GM23338 (cell line): ENCODE results near the gene ADD3.

ENCODE experiments used
- EZH2 ChIP-seq: fragments of 200-600 bp; sonication (generic); IDR thresholded peaks from one replicate; pipeline ENCODE4 v1.8.0; 2017; ENCODE audit warnings: antibody characterized with exemption, mild to moderate bottlenecking, low read depth; ENCODE audit not compliant: unreplicated experiment
- JUNB ChIP-seq: IDR thresholded peaks from one replicate; pipeline ENCODE4 v1.6.1; 2016; ENCODE audit warnings: antibody characterized with exemption; ENCODE audit not compliant: unreplicated experiment
- POLR2AphosphoS5 ChIP-seq: IDR thresholded peaks from 2 replicates; pipeline ENCODE4 v1.6.1; 2016; ENCODE audit warnings: antibody characterized with exemption, low read depth
- TF ChIP-seq, protein P1 (sequence below): IDR thresholded peaks from one replicate; pipeline ENCODE4 v1.6.1; 2018; ENCODE audit warnings: antibody characterized with exemption; ENCODE audit not compliant: unreplicated experiment
- TF ChIP-seq, protein P2 (sequence below), 2 experiments: fragments of 200-600 bp in 1 of 2; sonication (generic) in 1 of 2; conservative IDR thresholded peaks; 2 replicates each; pipeline versions ENCODE4 v1.5.1 to v1.6.1; 2016 to 2017; ENCODE audit warnings: antibody characterized with exemption in 2 of 2, low read depth in 2 of 2, mild to moderate bottlenecking in 2 of 2, moderate library complexity in 1 of 2

DNA sequence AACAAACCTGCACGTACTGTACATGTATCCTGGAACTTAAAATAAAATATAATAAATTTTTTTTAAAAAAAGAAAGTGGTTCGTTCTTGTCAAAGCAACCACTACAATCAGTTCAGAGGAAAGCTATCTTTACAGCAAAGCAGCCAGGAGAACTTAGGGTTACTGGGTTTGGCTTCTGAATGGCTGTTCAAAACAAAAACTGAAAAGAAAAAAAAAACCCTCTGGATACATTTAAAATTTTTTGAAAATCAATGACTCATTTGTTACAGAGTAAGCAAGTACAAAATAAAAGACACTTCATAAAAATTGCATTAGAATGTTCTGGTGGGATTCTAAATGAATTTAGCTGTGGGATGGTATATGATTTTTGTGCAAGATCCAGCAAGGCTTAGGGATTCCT is 28.6 kb upstream of the ADD3 start:
- TF ChIP-seq, protein P1, sequence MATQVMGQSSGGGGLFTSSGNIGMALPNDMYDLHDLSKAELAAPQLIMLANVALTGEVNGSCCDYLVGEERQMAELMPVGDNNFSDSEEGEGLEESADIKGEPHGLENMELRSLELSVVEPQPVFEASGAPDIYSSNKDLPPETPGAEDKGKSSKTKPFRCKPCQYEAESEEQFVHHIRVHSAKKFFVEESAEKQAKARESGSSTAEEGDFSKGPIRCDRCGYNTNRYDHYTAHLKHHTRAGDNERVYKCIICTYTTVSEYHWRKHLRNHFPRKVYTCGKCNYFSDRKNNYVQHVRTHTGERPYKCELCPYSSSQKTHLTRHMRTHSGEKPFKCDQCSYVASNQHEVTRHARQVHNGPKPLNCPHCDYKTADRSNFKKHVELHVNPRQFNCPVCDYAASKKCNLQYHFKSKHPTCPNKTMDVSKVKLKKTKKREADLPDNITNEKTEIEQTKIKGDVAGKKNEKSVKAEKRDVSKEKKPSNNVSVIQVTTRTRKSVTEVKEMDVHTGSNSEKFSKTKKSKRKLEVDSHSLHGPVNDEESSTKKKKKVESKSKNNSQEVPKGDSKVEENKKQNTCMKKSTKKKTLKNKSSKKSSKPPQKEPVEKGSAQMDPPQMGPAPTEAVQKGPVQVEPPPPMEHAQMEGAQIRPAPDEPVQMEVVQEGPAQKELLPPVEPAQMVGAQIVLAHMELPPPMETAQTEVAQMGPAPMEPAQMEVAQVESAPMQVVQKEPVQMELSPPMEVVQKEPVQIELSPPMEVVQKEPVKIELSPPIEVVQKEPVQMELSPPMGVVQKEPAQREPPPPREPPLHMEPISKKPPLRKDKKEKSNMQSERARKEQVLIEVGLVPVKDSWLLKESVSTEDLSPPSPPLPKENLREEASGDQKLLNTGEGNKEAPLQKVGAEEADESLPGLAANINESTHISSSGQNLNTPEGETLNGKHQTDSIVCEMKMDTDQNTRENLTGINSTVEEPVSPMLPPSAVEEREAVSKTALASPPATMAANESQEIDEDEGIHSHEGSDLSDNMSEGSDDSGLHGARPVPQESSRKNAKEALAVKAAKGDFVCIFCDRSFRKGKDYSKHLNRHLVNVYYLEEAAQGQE = no peak
- TF ChIP-seq EZH2 (no peak), JUNB (no peak), POLR2AphosphoS5 (no peak)
- TF ChIP-seq, protein P2, sequence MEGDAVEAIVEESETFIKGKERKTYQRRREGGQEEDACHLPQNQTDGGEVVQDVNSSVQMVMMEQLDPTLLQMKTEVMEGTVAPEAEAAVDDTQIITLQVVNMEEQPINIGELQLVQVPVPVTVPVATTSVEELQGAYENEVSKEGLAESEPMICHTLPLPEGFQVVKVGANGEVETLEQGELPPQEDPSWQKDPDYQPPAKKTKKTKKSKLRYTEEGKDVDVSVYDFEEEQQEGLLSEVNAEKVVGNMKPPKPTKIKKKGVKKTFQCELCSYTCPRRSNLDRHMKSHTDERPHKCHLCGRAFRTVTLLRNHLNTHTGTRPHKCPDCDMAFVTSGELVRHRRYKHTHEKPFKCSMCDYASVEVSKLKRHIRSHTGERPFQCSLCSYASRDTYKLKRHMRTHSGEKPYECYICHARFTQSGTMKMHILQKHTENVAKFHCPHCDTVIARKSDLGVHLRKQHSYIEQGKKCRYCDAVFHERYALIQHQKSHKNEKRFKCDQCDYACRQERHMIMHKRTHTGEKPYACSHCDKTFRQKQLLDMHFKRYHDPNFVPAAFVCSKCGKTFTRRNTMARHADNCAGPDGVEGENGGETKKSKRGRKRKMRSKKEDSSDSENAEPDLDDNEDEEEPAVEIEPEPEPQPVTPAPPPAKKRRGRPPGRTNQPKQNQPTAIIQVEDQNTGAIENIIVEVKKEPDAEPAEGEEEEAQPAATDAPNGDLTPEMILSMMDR (conservative IDR thresholded peaks at IDR 0.05; ENCODE audit: low read depth in 2 of 2) = no peak
